ENCODE results near the gene CREB5.
A peak's percentile ranks its signal among the peaks of the same experiment; 100 is the strongest.

The CREB5 gene

DNA sequence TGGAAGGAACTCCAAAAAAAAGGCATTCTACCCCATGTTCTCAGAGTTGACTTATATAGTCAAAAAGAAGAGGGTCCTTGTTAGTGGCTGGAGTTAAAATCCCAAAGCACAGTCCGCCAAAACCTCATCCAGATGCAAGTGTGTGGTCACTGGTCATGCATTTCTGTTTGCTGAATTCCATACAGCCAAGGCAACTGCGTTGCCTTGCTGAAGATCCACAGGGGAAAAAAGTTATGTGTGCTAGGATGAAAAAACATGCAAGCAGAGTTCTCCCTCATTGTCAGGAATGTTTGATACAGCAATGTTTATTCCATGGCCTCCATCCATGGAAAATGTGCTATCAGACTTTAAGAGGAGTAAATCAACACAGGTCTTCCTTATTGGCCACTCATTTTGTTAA, 213.1 kb downstream of the CREB5 start:
- in situ Hi-C loops (cut with MboI; ENCODE audit: low sequenced_read_pairs, unreplicated experiment) = loop anchor here (10.0 kb wide), 1 partner anchor 231 kb away; no protein-coding TSS in a partner anchor
- TF ChIP-seq, protein P1, sequence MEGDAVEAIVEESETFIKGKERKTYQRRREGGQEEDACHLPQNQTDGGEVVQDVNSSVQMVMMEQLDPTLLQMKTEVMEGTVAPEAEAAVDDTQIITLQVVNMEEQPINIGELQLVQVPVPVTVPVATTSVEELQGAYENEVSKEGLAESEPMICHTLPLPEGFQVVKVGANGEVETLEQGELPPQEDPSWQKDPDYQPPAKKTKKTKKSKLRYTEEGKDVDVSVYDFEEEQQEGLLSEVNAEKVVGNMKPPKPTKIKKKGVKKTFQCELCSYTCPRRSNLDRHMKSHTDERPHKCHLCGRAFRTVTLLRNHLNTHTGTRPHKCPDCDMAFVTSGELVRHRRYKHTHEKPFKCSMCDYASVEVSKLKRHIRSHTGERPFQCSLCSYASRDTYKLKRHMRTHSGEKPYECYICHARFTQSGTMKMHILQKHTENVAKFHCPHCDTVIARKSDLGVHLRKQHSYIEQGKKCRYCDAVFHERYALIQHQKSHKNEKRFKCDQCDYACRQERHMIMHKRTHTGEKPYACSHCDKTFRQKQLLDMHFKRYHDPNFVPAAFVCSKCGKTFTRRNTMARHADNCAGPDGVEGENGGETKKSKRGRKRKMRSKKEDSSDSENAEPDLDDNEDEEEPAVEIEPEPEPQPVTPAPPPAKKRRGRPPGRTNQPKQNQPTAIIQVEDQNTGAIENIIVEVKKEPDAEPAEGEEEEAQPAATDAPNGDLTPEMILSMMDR (IDR thresholded peaks at IDR 0.05; ENCODE audit: borderline replicate concordance, control extremely low read depth, extremely low read depth, insufficient read depth, missing control alignments) = no peak
- no peak for DNase-seq (ENCODE audit: low spot score)

GRCh38 chr7:28626221-28626620, 213.9 kb downstream of the CREB5 start:
- TF ChIP-seq, protein P1 (IDR thresholded peaks at IDR 0.05; ENCODE audit: borderline replicate concordance, control extremely low read depth, extremely low read depth, insufficient read depth, missing control alignments) = no peak
- in situ Hi-C loops (cut with MboI; ENCODE audit: low sequenced_read_pairs, unreplicated experiment) = loop anchor here (10.0 kb wide), 1 partner anchor 231 kb away; no protein-coding TSS in a partner anchor
- no peak for DNase-seq (ENCODE audit: low spot score)

GRCh38 chr7:28626624-28627262, 214.4 kb downstream of the CREB5 start:
- in situ Hi-C loops (cut with MboI; ENCODE audit: low sequenced_read_pairs, unreplicated experiment) = loop anchor here (10.0 kb wide), 1 partner anchor 232 kb away; no protein-coding TSS in a partner anchor
- peak; percentile 13 for DNase-seq (ENCODE audit: low spot score)
- TF ChIP-seq, protein P1 (IDR thresholded peaks at IDR 0.05; ENCODE audit: borderline replicate concordance, control extremely low read depth, extremely low read depth, insufficient read depth, missing control alignments) = peak; percentile 29

DNA sequence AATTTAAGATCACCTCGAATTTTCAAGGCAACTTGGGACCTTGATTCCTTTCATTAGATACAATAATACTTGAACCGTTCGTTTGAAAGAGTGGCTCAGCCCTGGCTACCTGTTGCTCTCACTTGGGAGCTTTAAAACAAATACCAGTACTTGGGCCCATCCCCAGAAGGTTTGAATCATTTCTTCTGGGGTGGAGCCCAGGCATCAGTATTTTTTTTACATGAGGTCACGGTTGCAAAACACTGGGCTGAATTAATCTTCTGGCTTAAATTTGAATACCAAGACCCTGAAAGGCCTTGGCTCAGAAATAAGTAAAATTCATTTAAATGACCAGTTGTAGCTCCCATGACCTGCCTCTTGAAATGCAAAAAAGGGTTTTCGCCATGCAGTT, 214.9 kb downstream of the CREB5 start:
- in situ Hi-C loops (cut with MboI; ENCODE audit: low sequenced_read_pairs, unreplicated experiment) = loop anchor here (10.0 kb wide), 1 partner anchor 232 kb away; no protein-coding TSS in a partner anchor
- DNase-seq (ENCODE audit: low spot score) = no peak
- TF ChIP-seq, protein P1 (IDR thresholded peaks at IDR 0.05; ENCODE audit: borderline replicate concordance, control extremely low read depth, extremely low read depth, insufficient read depth, missing control alignments) = no peak

DNA sequence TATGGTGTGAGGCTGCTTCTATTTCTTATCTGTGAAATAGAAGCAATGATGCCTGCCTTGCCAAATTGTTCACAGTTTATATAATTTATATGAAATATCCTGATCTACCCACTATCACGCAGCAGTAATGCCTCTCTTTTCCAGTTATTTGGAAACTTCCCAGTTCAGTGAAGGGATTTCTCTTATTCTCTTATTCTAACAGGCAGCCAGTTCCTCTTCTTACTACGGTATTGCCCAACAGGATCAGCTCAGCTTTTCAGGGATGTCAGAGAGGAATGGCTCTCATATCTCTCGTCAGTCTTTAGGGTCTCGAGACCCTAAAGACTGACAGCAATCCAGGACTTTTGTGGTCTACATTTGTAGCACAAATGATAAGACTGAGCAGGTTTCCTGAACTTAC, 215.6 kb downstream of the CREB5 start:
- no peak for DNase-seq (ENCODE audit: low spot score)
- TF ChIP-seq, protein P1 (IDR thresholded peaks at IDR 0.05; ENCODE audit: borderline replicate concordance, control extremely low read depth, extremely low read depth, insufficient read depth, missing control alignments) = no peak
- in situ Hi-C loops (cut with MboI; ENCODE audit: low sequenced_read_pairs, unreplicated experiment) = loop anchor here (10.0 kb wide), 1 partner anchor 233 kb away; no protein-coding TSS in a partner anchor

DNA sequence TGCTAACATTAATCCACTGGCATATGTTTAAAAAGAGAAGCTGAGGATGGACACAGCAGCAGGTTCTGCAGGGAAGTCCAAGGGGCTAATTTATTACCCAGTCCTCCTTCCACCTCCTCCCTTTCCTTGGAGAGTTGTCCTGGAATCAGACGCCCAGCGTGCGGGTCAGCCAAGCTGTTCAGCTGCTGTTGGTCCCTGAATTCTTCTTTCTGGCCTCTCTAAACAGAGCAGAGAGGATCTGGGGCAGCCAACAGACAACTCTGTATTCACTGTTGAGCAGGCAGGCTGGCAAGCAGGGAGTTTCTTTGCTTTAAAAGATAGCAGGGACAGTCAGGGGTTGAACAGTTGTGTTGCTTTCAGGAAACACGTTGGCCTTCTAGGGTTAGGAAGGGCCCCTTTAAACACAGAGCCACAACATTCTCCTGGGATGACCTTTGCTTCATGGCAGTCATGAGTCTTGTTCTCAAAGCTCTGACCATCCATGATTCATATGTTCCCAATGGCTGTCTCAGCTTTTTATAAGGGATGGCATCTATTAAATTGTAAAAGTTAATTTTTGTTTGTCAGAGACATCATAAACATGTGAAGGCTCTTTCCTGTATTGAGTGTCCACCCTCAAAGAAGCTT, 217.0 kb downstream of the CREB5 start:
- in situ Hi-C loops (cut with MboI; ENCODE audit: low sequenced_read_pairs, unreplicated experiment) = loop anchor here (10.0 kb wide), 1 partner anchor 235 kb away; no protein-coding TSS in a partner anchor
- no peak for DNase-seq (ENCODE audit: low spot score)

More for the DNA sequence above, 217.0 kb downstream of the CREB5 start:
- TF ChIP-seq, protein P1 (IDR thresholded peaks at IDR 0.05; ENCODE audit: borderline replicate concordance, control extremely low read depth, extremely low read depth, insufficient read depth, missing control alignments) = no peak
